Gastrocnemius medialis (tissue), 4 donors: ENCODE results near the gene NDUFAF2. TPM values are rescaled to one million over a fixed set of nuclear protein-coding genes. Genes with fewer than 3 reads are reported as not detected.

ENCODE experiments used
- ATAC-seq, 2 donors: fragments of 150-250 bp; one replicate each; pipeline ENCODE4 v1.9.1; 2016
- DNase-seq, 2 donors: peaks; one replicate each; pipeline ENCODE4 v3.0.0-alpha.2; 2019
- H3K27ac ChIP-seq, 4 donors: fragments of 200-600 bp; sonication (generic); 1 replicate in 1 of 4; 2 replicates in 3 of 4; pipeline ENCODE4 v1.5.1; 2016 to 2018; ENCODE audit warnings: mild to moderate bottlenecking in 2 of 4, moderate library complexity in 1 of 4
- H3K27me3 ChIP-seq, 3 donors: fragments of 200-600 bp; sonication (generic) in 2 of 3; 1 replicate in 1 of 3; 2 replicates in 2 of 3; pipeline versions ENCODE4 v1.5.1 to v1.6.0; 2016 to 2019; ENCODE audit warnings: mild to moderate bottlenecking in 1 of 3, moderate library complexity in 1 of 3
- H3K36me3 ChIP-seq, 2 donors: fragments of 200-600 bp; sonication (generic) in 1 of 2; one replicate each; pipeline ENCODE4 v1.5.1; 2017 to 2018
- H3K4me1 ChIP-seq, 2 donors: fragments of 200-600 bp; sonication (generic) in 1 of 2; one replicate each; pipeline ENCODE4 v1.5.1; 2016 to 2017; ENCODE audit warnings: mild to moderate bottlenecking in 2 of 2
- H3K4me3 ChIP-seq, 4 donors: fragments of 200-600 bp; sonication (generic) in 3 of 4; 1 replicate in 1 of 4; 2 replicates in 3 of 4; pipeline ENCODE4 v1.5.1; 2016 to 2019; ENCODE audit warnings: mild to moderate bottlenecking in 2 of 4
- H3K9me3 ChIP-seq, 3 donors: fragments of 200-600 bp; sonication (generic) in 2 of 3; 1 replicate in 1 of 3; 2 replicates in 2 of 3; pipeline ENCODE4 v1.5.1; 2016 to 2019
- CTCF ChIP-seq, 5 experiments: fragments of 450-650 bp in 3 of 5; fragments of 200-600 bp in 2 of 5; sonication (generic) in 2 of 5; IDR thresholded peaks in 4 of 5; conservative IDR thresholded peaks in 1 of 5; 1 replicate in 4 of 5; 2 replicates in 1 of 5; pipeline ENCODE4 v1.5.1; 2016 to 2019; ENCODE audit warnings: antibody characterized with exemption in 5 of 5, mild to moderate bottlenecking in 3 of 5, moderate library complexity in 3 of 5
- POLR2A ChIP-seq, 2 donors: fragments of 450-650 bp; IDR thresholded peaks; one replicate each; pipeline ENCODE4 v1.6.1; 2017; ENCODE audit warnings: antibody characterized with exemption in 2 of 2, mild to moderate bottlenecking in 2 of 2, moderate library complexity in 2 of 2
- in situ Hi-C, 4 donors: fragments of 200-750 bp; cut with MboI; loops; one replicate each; pipeline versions ENCODE4 v1.15.0 to v1.8.0; 2017; ENCODE audit warnings: low sequenced_read_pairs in 4 of 4
- intact Hi-C: fragments of 100-400 bp; cut with DNase I; formaldehyde crosslinking; loops from one replicate; pipeline ENCODE4 v1.15.1; 2023; ENCODE audit warnings: low total_unique reads
- total RNA-seq, 4 donors: library from RNA; depleted of rRNA; stranded (reverse); fragments of >200 nt; gene quantifications; one replicate each; pipeline versions ENCODE4 v1.1.0 to v1.2.3, GENCODE V29; 2016

Gene NDUFAF2
- total RNA-seq, 4 donors from 2014 or later, result 25.8 to 54.3 (median 51.2) TPM

GRCh38 chr5:61048534-61048933, 103.5 kb downstream of the NDUFAF2 start:
- TF ChIP-seq CTCF (IDR thresholded peaks at IDR 0.05 in 4 of 5, conservative IDR thresholded peaks at IDR 0.05 in 1 of 5) (no peak), POLR2A (IDR thresholded peaks at IDR 0.05) (no peak)
- H3K36me3 ChIP-seq, result no peaks in the 10 kb centered on the region
- in situ Hi-C loops (no loop called here), intact Hi-C loops (no loop called here)
- no peaks in the 10 kb centered on the region for H3K27me3 ChIP-seq
- H3K9me3 ChIP-seq, result peaks cover 0 to 3% (median 0%) of the 10 kb centered on the region in 3 donors
- ATAC-seq (no peak), DNase-seq (no peak)
- H3K27ac ChIP-seq, result no peak overlapping the region
- H3K4me1 ChIP-seq, result no peaks in the 10 kb centered on the region
- no peak overlapping the region for H3K4me3 ChIP-seq

DNA sequence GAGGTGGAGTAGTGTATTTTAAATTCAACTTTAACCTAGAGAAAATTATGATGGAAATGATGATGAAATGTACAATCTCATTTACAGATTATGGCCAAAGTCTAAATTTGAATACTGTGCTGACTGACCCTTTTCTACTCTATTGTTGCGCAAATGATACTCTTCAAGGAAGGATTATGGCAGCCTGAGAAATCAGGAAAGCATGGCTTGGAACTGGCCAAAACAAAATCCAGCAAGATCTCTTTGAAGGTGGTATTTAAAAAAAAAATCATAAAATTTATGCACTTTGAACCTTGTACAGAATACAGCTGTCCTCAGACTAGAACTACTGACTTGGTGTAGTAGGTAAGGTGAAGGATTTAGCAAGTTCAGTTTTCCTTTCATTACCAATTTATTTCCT, 105.3 kb downstream of the NDUFAF2 start:
- H3K4me3 ChIP-seq, result no peak overlapping the region
- in situ Hi-C loops (no loop called here), intact Hi-C loops (no loop called here)
- ATAC-seq (no peak), DNase-seq (no peak)
- TF ChIP-seq CTCF (IDR thresholded peaks at IDR 0.05 in 4 of 5, conservative IDR thresholded peaks at IDR 0.05 in 1 of 5), result no peak
- TF ChIP-seq POLR2A (IDR thresholded peaks at IDR 0.05), result no peak
- no peaks in the 10 kb centered on the region for H3K4me1 ChIP-seq
- H3K27ac ChIP-seq, result no peak overlapping the region
- no peaks in the 10 kb centered on the region for H3K36me3 ChIP-seq
- H3K27me3 ChIP-seq, result no peaks in the 10 kb centered on the region
- no peaks in the 10 kb centered on the region for H3K9me3 ChIP-seq

DNA sequence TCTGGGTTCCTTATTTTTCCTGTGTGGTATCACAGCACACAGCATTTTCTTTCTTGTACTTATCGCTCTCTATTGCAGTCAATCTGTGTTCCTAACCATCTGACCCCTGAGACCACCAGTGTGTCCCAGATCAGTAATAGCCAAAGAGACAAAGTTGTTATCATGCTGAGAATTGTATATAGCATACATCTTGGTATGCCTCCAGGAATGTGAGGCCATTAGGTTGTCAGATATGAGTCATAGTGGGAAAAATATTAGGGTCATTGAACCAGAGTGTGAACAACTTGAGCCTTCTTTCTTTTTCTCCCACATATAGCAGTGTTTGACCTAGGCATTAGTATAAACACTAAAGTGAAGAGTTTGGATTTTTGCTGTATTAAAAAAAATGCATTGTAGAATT, 106.3 kb downstream of the NDUFAF2 start:
- no peaks in the 10 kb centered on the region for H3K27me3 ChIP-seq

GRCh38 chr5:61052882-61053281, 107.9 kb downstream of the NDUFAF2 start:
- TF ChIP-seq CTCF (IDR thresholded peaks at IDR 0.05 in 4 of 5, conservative IDR thresholded peaks at IDR 0.05 in 1 of 5) (no peak), POLR2A (IDR thresholded peaks at IDR 0.05) (no peak)
- Histone ChIP-seq H3K4me1 (no peaks in the 10 kb centered on the region), H3K27me3 (no peaks in the 10 kb centered on the region), H3K9me3 (no peaks in the 10 kb centered on the region), H3K27ac (no peak overlapping the region), H3K36me3 (no peaks in the 10 kb centered on the region), H3K4me3 (no peak overlapping the region)
- DNase-seq, result no peak
- in situ Hi-C loops (no loop called here), intact Hi-C loops (no loop called here)
- ATAC-seq, result no peak

More for the DNA sequence above, 106.3 kb downstream of the NDUFAF2 start:
- no peaks in the 10 kb centered on the region for H3K36me3 ChIP-seq
- H3K27ac ChIP-seq, result no peak overlapping the region
- ATAC-seq (no peak), DNase-seq (no peak)
- in situ Hi-C loops (no loop called here), intact Hi-C loops (no loop called here)
- no peaks in the 10 kb centered on the region for H3K4me1 ChIP-seq
- no peak overlapping the region for H3K4me3 ChIP-seq
- no peaks in the 10 kb centered on the region for H3K9me3 ChIP-seq
- no peak for TF ChIP-seq POLR2A (IDR thresholded peaks at IDR 0.05)
- no peak for TF ChIP-seq CTCF (IDR thresholded peaks at IDR 0.05 in 4 of 5, conservative IDR thresholded peaks at IDR 0.05 in 1 of 5)

- no peak overlapping the region for H3K27ac ChIP-seq
- no peaks in the 10 kb centered on the region for H3K9me3 ChIP-seq
- intact Hi-C loops (no loop called here), in situ Hi-C loops (no loop called here)
- no peak for TF ChIP-seq POLR2A (IDR thresholded peaks at IDR 0.05)
- TF ChIP-seq CTCF (IDR thresholded peaks at IDR 0.05 in 4 of 5, conservative IDR thresholded peaks at IDR 0.05 in 1 of 5), result no peak
- ATAC-seq, result no peak
- no peak for DNase-seq
- no peak overlapping the region for H3K4me3 ChIP-seq
- H3K36me3 ChIP-seq, result no peaks in the 10 kb centered on the region
- H3K27me3 ChIP-seq, result no peaks in the 10 kb centered on the region
- no peaks in the 10 kb centered on the region for H3K4me1 ChIP-seq
Measured at GRCh38 chr5:61053937-61054336, 108.9 kb downstream of the NDUFAF2 start.
